Right lobe of liver (tissue), 6 donors: ENCODE data around the gene CIRBP. TPM values are rescaled to one million over a fixed set of nuclear protein-coding genes. Genes with fewer than 3 reads are reported as not detected.
"Not testable (repeated sequence)": the region's sequence is repeated elsewhere in the genome, so short reads cannot be mapped to it uniquely, and the experiment has no call there.

Source experiments
- ATAC-seq, 4 donors: fragments of 200-7000 bp; cut with Tn5 transposase; one replicate each; pipeline ENCODE4 v1.9.1; 2020; ENCODE audit warnings: mild to moderate bottlenecking in 4 of 4, moderate library complexity in 4 of 4
- DNase-seq, 3 donors: peaks; one replicate each; pipeline ENCODE4 v3.0.0-alpha.2; 2020
- H3K27ac ChIP-seq, 3 donors: fragments of 200-600 bp; one replicate each; pipeline ENCODE4 v1.8.0; 2022
- H3K27me3 ChIP-seq, 2 donors: fragments of 200-600 bp; one replicate each; pipeline ENCODE4 v1.8.0; 2022
- H3K36me3 ChIP-seq, 4 donors: fragments of 200-600 bp; sonication (generic) in 1 of 4; one replicate each; pipeline versions ENCODE4 v1.5.1 to v1.8.0; 2017 to 2022; ENCODE audit warnings: control low read depth in 1 of 4
- H3K4me1 ChIP-seq, 4 donors: fragments of 200-600 bp; sonication (generic) in 1 of 4; one replicate each; pipeline versions ENCODE4 v1.5.1 to v1.8.0; 2017 to 2022; ENCODE audit warnings: control low read depth in 1 of 4
- H3K4me3 ChIP-seq, 3 donors: fragments of 200-600 bp; one replicate each; pipeline ENCODE4 v1.8.0; 2022
- H3K9me3 ChIP-seq, 4 donors: fragments of 200-600 bp; sonication (generic) in 1 of 4; one replicate each; pipeline versions ENCODE4 v1.5.1 to v1.8.0; 2017 to 2022; ENCODE audit warnings: control low read depth in 1 of 4
- CTCF ChIP-seq, 4 donors: fragments of 200-600 bp in 3 of 4; fragments of 450-650 bp in 1 of 4; IDR thresholded peaks; one replicate each; pipeline versions ENCODE4 v1.5.1 to v1.8.0; 2016 to 2022; ENCODE audit warnings: antibody characterized with exemption in 4 of 4, mild to moderate bottlenecking in 2 of 4
- POLR2A ChIP-seq: fragments of 450-650 bp; IDR thresholded peaks from one replicate; pipeline ENCODE4 v1.6.1; 2017; ENCODE audit warnings: antibody characterized with exemption, mild to moderate bottlenecking
- WGBS: methylation state at CpG from one replicate; pipeline ENCODE4 v1.1.6; 2018; ENCODE audit warnings: low coverage, low lambda C conversion rate; ENCODE audit not compliant: insufficient coverage; ENCODE audit errors: missing lambda C conversion rate; 5-methylcytosine and 5-hydroxymethylcytosine counted together
- intact Hi-C, 2 donors: fragments of 100-400 bp; cut with DNase I; formaldehyde crosslinking; loops; one replicate each; pipeline versions ENCODE4 v1.11.2 to v1.14.1; 2022
- total RNA-seq, 6 experiments: library from RNA; depleted of rRNA in 2 of 6; stranded (reverse); fragments of >200 nt in 2 of 6; fragmentation: NEBNext Ultra II Directional in 3 of 6; extraction: Animal tissue kit (Norgen Biotek cat#: 25700) in 3 of 6; gene quantifications; one replicate each; pipeline versions ENCODE4 v1.1.0 to v1.2.4, GENCODE V29; 2016 to 2023
- donor health status: DM: no; HTN: yes; CAD: no.
- donor health status: DM: no; HTN: no; CAD: no.
- donor health status: DM: no; HTN: no; CAD: no.
- donor health status: DM: no; HTN: yes; CAD: no.
- donor health status: DM: no; HTN: yes; CAD: no.

The CIRBP gene
- total RNA-seq, 6 experiments from 2014 or later = 69.2 to 111 (median 89.5) TPM

- intact Hi-C loops = loop anchor here in 1 of 2 donors (1.0 kb wide), 1 partner anchor 23 kb away; no protein-coding TSS in a partner anchor
- ATAC-seq = peak; percentile 48 to 58 (median 52)
- no CpG with 5 or more reads among the region's 33 CpGs for WGBS
Observed at GRCh38 chr19:1243768-1244692, 25.1 kb upstream of the CIRBP start.

GRCh38 chr19:1244693-1245451 is 24.3 kb upstream of the CIRBP start:
- TF ChIP-seq POLR2A = no peak
- no peak for TF ChIP-seq CTCF (IDR thresholded peaks at IDR 0.05)
- H3K4me1 ChIP-seq = peaks cover 0 to 73% (median 30%) of the 10 kb centered on the region in 4 donors
- ATAC-seq (peak; percentile 33 to 63 (median 49)), DNase-seq (peak; percentile 92 to 98 (median 96))
- no peaks in the 10 kb centered on the region for H3K27me3 ChIP-seq
- H3K9me3 ChIP-seq = no peaks in the 10 kb centered on the region
- peaks cover 0 to 2% (median 0%) of the 10 kb centered on the region in 4 donors for H3K36me3 ChIP-seq
- intact Hi-C loops = loop anchor here in 1 of 2 donors (1.0 kb wide), 1 partner anchor 22 kb away; no protein-coding TSS in a partner anchor
- H3K4me3 ChIP-seq = peak overlapping the region; percentile 8 to 40 (median 30)
- WGBS = 6% methylated on average over 10 of the region's 31 CpGs
- peak overlapping the region; percentile 59 to 92 (median 66) for H3K27ac ChIP-seq

More at GRCh38 chr19:1243768-1244692, 25.1 kb upstream of the CIRBP start:
- Histone ChIP-seq H3K27me3 (no peaks in the 10 kb centered on the region), H3K36me3 (no peaks in the 10 kb centered on the region), H3K4me3 (peak overlapping the region; percentile 8 to 40 (median 21)), H3K27ac (peak overlapping the region; percentile 59 to 92 (median 66)), H3K4me1 (peaks cover 0 to 73% (median 30%) of the 10 kb centered on the region in 4 donors), H3K9me3 (no peaks in the 10 kb centered on the region)
- TF ChIP-seq CTCF (IDR thresholded peaks at IDR 0.05) (peak; percentile 98 to 99 (median 98)), POLR2A (no peak)
- peak; percentile 90 to 94 (median 94) for DNase-seq

GRCh38 chr19:1245494-1246264 is 23.5 kb upstream of the CIRBP start:
- no peaks in the 10 kb centered on the region for H3K9me3 ChIP-seq
- H3K4me1 ChIP-seq = peaks cover 0 to 66% (median 28%) of the 10 kb centered on the region in 4 donors
- H3K27ac ChIP-seq = peak overlapping the region; percentile 56 to 92 (median 66)
- peak overlapping the region in 2 of 3 donors; percentile 30 to 40 for H3K4me3 ChIP-seq
- H3K36me3 ChIP-seq = peaks cover 0 to 5% (median 1%) of the 10 kb centered on the region in 4 donors
- ATAC-seq (peak; percentile 0 to 41 (median 22)), DNase-seq (peak; percentile 74 to 95 (median 95))
- peak; percentile 26 for TF ChIP-seq POLR2A
- no peak for TF ChIP-seq CTCF (IDR thresholded peaks at IDR 0.05)
- intact Hi-C loops = no loop called here
- no peaks in the 10 kb centered on the region for H3K27me3 ChIP-seq
- 18% methylated on average over 4 of the region's 26 CpGs for WGBS

GRCh38 chr19:1246265-1247087 is 22.7 kb upstream of the CIRBP start:
- H3K27me3 ChIP-seq, H3K9me3 ChIP-seq, intact Hi-C loops, H3K36me3 ChIP-seq, ATAC-seq: not testable (repeated sequence)
- Histone ChIP-seq H3K4me3 (peak overlapping the region in 1 of 3 donors; percentile 40), H3K27ac (peak overlapping the region in 2 of 3 donors; percentile 56 to 92), H3K4me1 (peaks cover 0 to 59% (median 24%) of the 10 kb centered on the region in 4 donors)
- 76% methylated on average over 12 of the region's 27 CpGs for WGBS
- peak in 1 of 3 donors; percentile 53 for DNase-seq
